ENCODE measurements around the gene ZMYM2.
"Not testable (repeated sequence)": the region's sequence is repeated elsewhere in the genome, so short reads cannot be mapped to it uniquely, and the experiment has no call there.

Gene ZMYM2

GRCh38 chr13:19960653-19960976 is 2.1 kb downstream of the ZMYM2 start:
- no peak for TF ChIP-seq CTCF (IDR thresholded peaks at IDR 0.05; ENCODE audit: insufficient read depth, low read length, poor library complexity, severe bottlenecking)
- peak; percentile 9 for DNase-seq (ENCODE audit: extremely low read depth, insufficient read length)
- H3K36me3 ChIP-seq (ENCODE audit: control insufficient read depth, insufficient read depth, low read length), result no peaks in the 10 kb centered on the region; the same call in 1 of the 2 replicates
- no peaks in the 10 kb centered on the region for H3K27me3 ChIP-seq (replicated peaks; ENCODE audit: control insufficient read depth, insufficient read depth, low read length)
- H3K4me3 ChIP-seq (replicated peaks; ENCODE audit: low read depth, low read length), result peak overlapping the region; percentile 76

GRCh38 chr13:19961489-19961888 is 3.0 kb downstream of the ZMYM2 start:
- H3K36me3 ChIP-seq (ENCODE audit: control insufficient read depth, insufficient read depth, low read length), result no peaks in the 10 kb centered on the region; the same call in 1 of the 2 replicates
- no peak for DNase-seq (ENCODE audit: extremely low read depth, insufficient read length)
- no peak for TF ChIP-seq CTCF (IDR thresholded peaks at IDR 0.05; ENCODE audit: insufficient read depth, low read length, poor library complexity, severe bottlenecking)
- H3K27me3 ChIP-seq (replicated peaks; ENCODE audit: control insufficient read depth, insufficient read depth, low read length), result no peaks in the 10 kb centered on the region
- H3K4me3 ChIP-seq (replicated peaks; ENCODE audit: low read depth, low read length), result no peak overlapping the region

GRCh38 chr13:19961924-19962323 is 3.4 kb downstream of the ZMYM2 start:
- Histone ChIP-seq H3K4me3 (replicated peaks; ENCODE audit: low read depth, low read length) (no peak overlapping the region), H3K36me3 (ENCODE audit: control insufficient read depth, insufficient read depth, low read length) (no peaks in the 10 kb centered on the region; the same call in 1 of the 2 replicates), H3K27me3 (replicated peaks; ENCODE audit: control insufficient read depth, insufficient read depth, low read length) (no peaks in the 10 kb centered on the region)
- no peak for TF ChIP-seq CTCF (IDR thresholded peaks at IDR 0.05; ENCODE audit: insufficient read depth, low read length, poor library complexity, severe bottlenecking)
- no peak for DNase-seq (ENCODE audit: extremely low read depth, insufficient read length)

- DNase-seq (ENCODE audit: extremely low read depth, insufficient read length), result no peak
- H3K36me3 ChIP-seq (ENCODE audit: control insufficient read depth, insufficient read depth, low read length), result no peaks in the 10 kb centered on the region; the same call in 1 of the 2 replicates
- no peaks in the 10 kb centered on the region for H3K27me3 ChIP-seq (replicated peaks; ENCODE audit: control insufficient read depth, insufficient read depth, low read length)
- TF ChIP-seq CTCF (IDR thresholded peaks at IDR 0.05; ENCODE audit: insufficient read depth, low read length, poor library complexity, severe bottlenecking), result no peak
- H3K4me3 ChIP-seq (replicated peaks; ENCODE audit: low read depth, low read length), result no peak overlapping the region
Observed at GRCh38 chr13:19962894-19963293, 4.4 kb downstream of the ZMYM2 start.

- H3K36me3 ChIP-seq (ENCODE audit: control insufficient read depth, insufficient read depth, low read length), result peaks cover 3% of the 10 kb centered on the region
- H3K4me3 ChIP-seq (replicated peaks; ENCODE audit: low read depth, low read length), result no peak overlapping the region
- DNase-seq (ENCODE audit: extremely low read depth, insufficient read length), result peak; percentile 25
- no peaks in the 10 kb centered on the region for H3K27me3 ChIP-seq (replicated peaks; ENCODE audit: control insufficient read depth, insufficient read depth, low read length)
- TF ChIP-seq CTCF (IDR thresholded peaks at IDR 0.05; ENCODE audit: insufficient read depth, low read length, poor library complexity, severe bottlenecking), result no peak
Observed at GRCh38 chr13:19967621-19968020, 9.1 kb downstream of the ZMYM2 start.

GRCh38 chr13:19974498-19975009 is 16.0 kb downstream of the ZMYM2 start:
- not testable (repeated sequence) for H3K27me3 ChIP-seq (replicated peaks; ENCODE audit: control insufficient read depth, insufficient read depth, low read length); DNase-seq (ENCODE audit: extremely low read depth, insufficient read length); H3K36me3 ChIP-seq (ENCODE audit: control insufficient read depth, insufficient read depth, low read length); H3K4me3 ChIP-seq (replicated peaks; ENCODE audit: low read depth, low read length)
